H1 (cell line): ENCODE data around the gene DSTYK. TPM values are rescaled to one million over a fixed set of nuclear protein-coding genes. Genes with fewer than 3 reads are reported as not detected.

Source experiments
- CTCF ChIA-PET: fragments of 300-600 bp; sonication (Branson Sonifier 250); formaldehyde crosslinking; loops from one replicate; lab custom pipeline; 2021; ENCODE audit not compliant: partially characterized antibody; lab: Charles Lee
- POLR2A ChIA-PET: fragments of 300-600 bp; sonication (Branson Sonifier 250); formaldehyde crosslinking; loops from one replicate; lab custom pipeline; 2021; ENCODE audit warnings: inconsistent platforms; ENCODE audit not compliant: partially characterized antibody; lab: Charles Lee
- DNase-seq, 2 experiments: peaks; one replicate each; pipeline versions ENCODE4 v3.0.0 to v3.0.0-alpha.2; 2010 to 2022; ENCODE audit warnings: low spot score in 2 of 2, low read depth in 1 of 2, mixed read lengths in 1 of 2
- FAIRE-seq: peaks from 2 replicates; lab custom pipeline; 2011; peaks lifted over from hg19 to GRCh38; lab: Jason Lieb, UNC
- H2AFZ ChIP-seq: 2 replicates; pipeline ENCODE4 v1.8.1; 2012; ENCODE audit warnings: low read length, inconsistent platforms
- H2AK5ac ChIP-seq: 2 replicates; pipeline ENCODE4 v1.6.1; 2013; ENCODE audit warnings: low read depth, low read length
- H2BK120ac ChIP-seq: replicated peaks from 2 replicates; pipeline ENCODE3; 2013; ENCODE audit warnings: low read depth, low read length, inconsistent platforms
- H2BK12ac ChIP-seq: 2 replicates; pipeline ENCODE4 v1.6.1; 2013; ENCODE audit warnings: low read depth, low read length
- H2BK15ac ChIP-seq: 2 replicates; pipeline ENCODE4 v1.6.1; 2013; ENCODE audit warnings: low read length
- H2BK20ac ChIP-seq: 2 replicates; pipeline ENCODE4 v1.6.1; 2013; ENCODE audit warnings: low read length
- H2BK5ac ChIP-seq: 2 replicates; pipeline ENCODE4 v1.6.1; 2013; ENCODE audit warnings: low read depth, low read length
- H3K14ac ChIP-seq: 2 replicates; pipeline ENCODE4 v1.6.1; 2013; ENCODE audit warnings: inconsistent platforms; ENCODE audit not compliant: insufficient read length
- H3K18ac ChIP-seq: 2 replicates; pipeline ENCODE4 v1.6.1; 2013; ENCODE audit warnings: low read length; ENCODE audit errors: extremely low read depth
- H3K23ac ChIP-seq: 2 replicates; pipeline ENCODE4 v1.6.1; 2013; ENCODE audit warnings: inconsistent platforms; ENCODE audit not compliant: insufficient read length
- H3K23me2 ChIP-seq: 2 replicates; pipeline ENCODE4 v1.6.1; 2013; ENCODE audit warnings: low read depth, low read length
- H3K27ac ChIP-seq: 2 replicates; pipeline ENCODE4 v1.6.1; 2011; ENCODE audit warnings: low read depth, low read length, inconsistent platforms
- H3K27me3 ChIP-seq, 4 experiments: replicated peaks in 1 of 4; 1 replicate in 1 of 4; 2 replicates in 3 of 4; pipeline versions ENCODE4 v1.6.1 to v1.8.1; 2011 to 2013; ENCODE audit warnings: low read length in 3 of 4, mild to moderate bottlenecking in 3 of 4, inconsistent platforms in 2 of 4, mixed read lengths in 2 of 4, moderate library complexity in 1 of 4; ENCODE audit not compliant: control insufficient read depth in 3 of 4, insufficient read depth in 3 of 4; ENCODE audit errors: extremely low read depth in 1 of 4
- H3K36me3 ChIP-seq, 4 experiments: 2 replicates each; pipeline versions ENCODE4 v1.6.1 to v1.8.1; 2011 to 2013; ENCODE audit warnings: mild to moderate bottlenecking in 4 of 4, low read length in 3 of 4, moderate library complexity in 2 of 4, control low read depth in 1 of 4, inconsistent platforms in 1 of 4; ENCODE audit not compliant: insufficient read depth in 4 of 4, control insufficient read depth in 2 of 4
- H3K4ac ChIP-seq: replicated peaks from 2 replicates; pipeline ENCODE3; 2013; ENCODE audit warnings: low read length, low read depth, mixed read lengths, inconsistent platforms; ENCODE audit not compliant: insufficient read length
- H3K4me1 ChIP-seq, 4 experiments: replicated peaks in 1 of 4; 1 replicate in 1 of 4; 2 replicates in 3 of 4; pipeline versions ENCODE4 v1.6.1 to v1.8.1; 2011 to 2013; ENCODE audit warnings: low read length in 3 of 4, inconsistent platforms in 2 of 4, mixed read lengths in 1 of 4; ENCODE audit not compliant: insufficient read depth in 4 of 4, control insufficient read depth in 3 of 4
- H3K4me2 ChIP-seq, 2 experiments: 2 replicates each; pipeline versions ENCODE4 v1.6.1 to v1.8.1; 2011 to 2013; ENCODE audit warnings: low read depth in 2 of 2, low read length in 2 of 2, control low read depth in 1 of 2, inconsistent platforms in 1 of 2, mild to moderate bottlenecking in 1 of 2; ENCODE audit not compliant: insufficient read depth in 1 of 2
- H3K4me3 ChIP-seq, 4 experiments: fragments of 200-600, 300-600 bp in 1 of 4; sonication (generic), shearing (Covaris generic), sonication (Bioruptor Twin) in 1 of 4; 2 replicates each; pipeline versions ENCODE4 v1.5.1 to v1.8.1; 2011 to 2016; ENCODE audit warnings: low read length in 4 of 4, low read depth in 3 of 4, control low read depth in 2 of 4, inconsistent platforms in 2 of 4, mild to moderate bottlenecking in 2 of 4, mixed read lengths in 1 of 4, moderate library complexity in 1 of 4; ENCODE audit not compliant: insufficient read depth in 2 of 4; ENCODE audit errors: extremely low read depth in 1 of 4
- H3K56ac ChIP-seq: replicated peaks from 2 replicates; pipeline ENCODE3; 2013; ENCODE audit warnings: low read depth, mild to moderate bottlenecking, mixed read lengths, low read length, inconsistent platforms; ENCODE audit not compliant: insufficient read length
- H3K79me1 ChIP-seq: 2 replicates; pipeline ENCODE4 v1.6.1; 2013; ENCODE audit warnings: low read depth, low read length, control low read depth
- H3K79me2 ChIP-seq, 2 experiments: 2 replicates each; pipeline versions ENCODE4 v1.6.1 to v1.8.1; 2012 to 2013; ENCODE audit warnings: low read length in 2 of 2, mild to moderate bottlenecking in 2 of 2, inconsistent platforms in 1 of 2; ENCODE audit not compliant: insufficient read depth in 2 of 2, control insufficient read depth in 1 of 2
- H3K9ac ChIP-seq, 4 experiments: replicated peaks in 1 of 4; 1 replicate in 1 of 4; 2 replicates in 3 of 4; pipeline versions ENCODE4 v1.6.1 to v1.8.1; 2011 to 2013; ENCODE audit warnings: low read depth in 3 of 4, low read length in 3 of 4, control low read depth in 2 of 4, mild to moderate bottlenecking in 2 of 4, moderate library complexity in 2 of 4, inconsistent platforms in 1 of 4; ENCODE audit errors: extremely low read depth in 1 of 4
- H3K9me3 ChIP-seq, 2 experiments: 2 replicates each; pipeline versions ENCODE4 v1.6.1 to v1.8.1; 2012 to 2013; ENCODE audit warnings: mild to moderate bottlenecking in 2 of 2, moderate library complexity in 2 of 2, control low read depth in 1 of 2, inconsistent platforms in 1 of 2, low read depth in 1 of 2, low read length in 1 of 2, mixed read lengths in 1 of 2; ENCODE audit not compliant: insufficient read depth in 2 of 2
- H4K20me1 ChIP-seq, 2 experiments: replicated peaks in 1 of 2; 2 replicates each; pipeline versions ENCODE3 to v1.8.1; 2011 to 2013; ENCODE audit warnings: inconsistent platforms in 2 of 2, low read length in 2 of 2, mild to moderate bottlenecking in 1 of 2; ENCODE audit not compliant: insufficient read depth in 2 of 2, control insufficient read depth in 1 of 2
- H4K5ac ChIP-seq: 2 replicates; pipeline ENCODE4 v1.6.1; 2013; ENCODE audit warnings: low read length, low read depth, mixed read lengths, inconsistent platforms; ENCODE audit not compliant: insufficient read length
- H4K8ac ChIP-seq: 2 replicates; pipeline ENCODE4 v1.8.0; 2013; ENCODE audit warnings: mild to moderate bottlenecking, moderate library complexity, low read length, inconsistent platforms; ENCODE audit not compliant: insufficient read depth; ENCODE audit errors: extremely low read depth
- H4K91ac ChIP-seq: replicated peaks from 2 replicates; pipeline ENCODE3; 2013; ENCODE audit warnings: low read length, mixed read lengths, inconsistent platforms; ENCODE audit not compliant: insufficient read length
- EGR1 ChIP-seq: IDR thresholded peaks from 2 replicates; pipeline ENCODE4 v1.6.1; 2011; ENCODE audit warnings: low read depth, low read length, borderline replicate concordance
- FOSL1 ChIP-seq: IDR thresholded peaks from 2 replicates; pipeline ENCODE4 v1.6.1; 2011; ENCODE audit warnings: mild to moderate bottlenecking, low read depth, low read length, moderate library complexity; ENCODE audit not compliant: insufficient read depth
- JUND ChIP-seq: IDR thresholded peaks from 2 replicates; pipeline ENCODE4 v1.6.1; 2011; ENCODE audit warnings: mild to moderate bottlenecking, improper control_type of control experiment, low read length
- WGBS, 2 experiments: shearing (Covaris generic) in 1 of 2; methylation state at CpG; one replicate each; pipeline versions ENCODE4 v1.1.6 to v1.1.7; 2013 to 2015; ENCODE audit warnings: low lambda C conversion rate in 2 of 2, mixed read lengths in 2 of 2, inconsistent platforms in 1 of 2, low coverage in 1 of 2, missing lambda C conversion rate in 1 of 2; ENCODE audit not compliant: insufficient replicate concordance in 2 of 2, insufficient coverage in 1 of 2, insufficient read length in 1 of 2; ENCODE audit errors: extremely low coverage in 1 of 2, missing lambda C conversion rate in 1 of 2; 5-methylcytosine and 5-hydroxymethylcytosine counted together
- polyA plus RNA-seq, 7 experiments: library from polyadenylated mRNA; depleted of rRNA in 3 of 7; stranded (reverse) in 5 of 7; unstranded in 2 of 7; fragments of >200 nt in 5 of 7; fragments of 200-250 nt in 2 of 7; gene quantifications; 1 replicate in 5 of 7; 2 replicates in 1 of 7; 4 replicates in 1 of 7; pipeline versions ENCODE4 v1.2.1 to v1.2.3, GENCODE V29; 2011 to 2013; ENCODE audit warnings: missing spikeins in 2 of 7, mixed read lengths in 2 of 7
- total RNA-seq: library from RNA; stranded (reverse); fragmentation: NEBNext Ultra II Directional; extraction: Animal tissue kit (Norgen Biotek cat#: 25700); gene quantifications from 2 replicates; pipeline ENCODE4 v1.2.1, GENCODE V29; 2021

Gene DSTYK
- total and polyA plus RNA-seq, 2 of the 8 experiments (the other 6 are each of a cell fraction or from before 2014, with no cell fraction given) = 2.7 to 8.5 TPM

DNA sequence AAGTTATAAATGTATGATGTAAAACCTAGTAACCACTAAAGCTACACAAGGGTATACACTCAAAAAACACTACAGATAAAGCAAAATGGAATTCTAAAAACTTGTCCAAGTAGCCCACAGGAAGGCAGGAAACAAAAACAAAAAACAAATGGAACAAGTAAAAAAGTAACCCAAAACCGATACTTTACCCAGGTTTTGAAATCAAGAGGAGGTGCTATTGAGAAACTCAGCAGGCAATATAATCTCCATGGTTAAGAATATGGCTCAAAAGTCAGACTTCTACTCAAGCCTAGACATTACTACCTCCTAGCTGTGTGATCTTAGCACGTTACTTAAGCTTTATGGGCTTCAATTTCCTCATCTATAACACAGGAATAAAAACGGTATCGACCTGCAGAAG is 103.0 kb downstream of the DSTYK start:
- ChIA-PET CTCF (interaction anchor here (0.7 to 3.2 kb wide), 6 partner anchors 13 to 148 kb away, joined by 3 to 16 read pairs (median 4); partner anchors contain the start of gene RBBP5), POLR2A (no interaction called here)
- no peak for FAIRE-seq

More for the DNA sequence above, 103.0 kb downstream of the DSTYK start:
- no peak overlapping the region for H3K23ac ChIP-seq
- 0 out of 4 replicates have a peak, but pooled peaks cover 2% of the 10 kb centered on the region in 2 experiments for H3K79me2 ChIP-seq
- peaks cover 0 to 1% of the 10 kb centered on the region in 2 experiments for H4K20me1 ChIP-seq
- H3K4me3 ChIP-seq = no peak overlapping the region
- no peaks in the 10 kb centered on the region for H3K23me2 ChIP-seq
- no peaks in the 10 kb centered on the region for H3K9me3 ChIP-seq
- H3K18ac ChIP-seq = no peak overlapping the region
- WGBS, 2 experiments = 94% methylated on average over 4 of the region's 4 CpGs; no CpG with 5 or more reads in 1 of the 2 experiments
- no peak overlapping the region for H3K9ac ChIP-seq
- no peak overlapping the region for H4K91ac ChIP-seq
- no peaks in the 10 kb centered on the region; a peak in 1 of 7 replicates for H3K4me1 ChIP-seq
- H2AK5ac ChIP-seq = no peak overlapping the region
- H3K4me2 ChIP-seq = no peak overlapping the region
- no peak overlapping the region for H2BK120ac ChIP-seq
- TF ChIP-seq JUND (no peak), FOSL1 (no peak), EGR1 (no peak)
- H2BK15ac ChIP-seq = no peak overlapping the region
- no peak overlapping the region for H3K4ac ChIP-seq
- H2AFZ ChIP-seq = no peak overlapping the region
- peaks cover 5 to 33% (median 18%) of the 10 kb centered on the region in 4 experiments for H3K36me3 ChIP-seq
- DNase-seq = no peak
- no peak overlapping the region for H4K5ac ChIP-seq
- H3K56ac ChIP-seq = no peak overlapping the region
- H2BK5ac ChIP-seq = no peak overlapping the region
- no peak overlapping the region for H3K27ac ChIP-seq
- H3K27me3 ChIP-seq = no peaks in the 10 kb centered on the region
- H3K79me1 ChIP-seq = no peaks in the 10 kb centered on the region; the same call in 1 of the 2 replicates
- H2BK20ac ChIP-seq = no peak overlapping the region
- H4K8ac ChIP-seq = no peak overlapping the region
- H3K14ac ChIP-seq = no peak overlapping the region
- no peak overlapping the region for H2BK12ac ChIP-seq
